ENCODE measurements around the gene INSR.

DNA sequence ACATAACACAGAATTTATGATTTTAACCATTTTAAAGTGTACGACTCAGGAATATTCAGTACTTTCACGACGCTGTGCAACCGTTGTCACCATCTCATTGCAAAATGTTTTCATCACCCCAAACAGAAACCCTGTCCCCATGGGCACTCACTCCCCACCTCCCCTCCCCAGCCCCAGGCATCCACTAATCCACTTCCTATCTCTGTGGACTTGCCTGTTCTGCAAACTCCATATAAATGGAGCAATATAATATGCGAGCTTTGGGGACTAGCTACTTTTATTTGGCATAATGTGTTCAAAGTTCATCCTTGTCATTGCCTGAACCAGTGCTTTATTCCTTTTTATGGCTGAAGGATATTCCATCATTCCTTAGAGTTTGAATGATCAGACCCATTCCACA is 7.3 kb upstream of the INSR start:
- TF ChIP-seq SP1 (IDR thresholded peaks at IDR 0.05) (no peak), CTBP1 (IDR thresholded peaks at IDR 0.05; ENCODE audit: borderline replicate concordance) (no peak), FOXA1 (IDR thresholded peaks at IDR 0.05) (no peak), SUZ12 (IDR thresholded peaks at IDR 0.05) (no peak), TARDBP (IDR thresholded peaks at IDR 0.05) (no peak), FOXM1 (IDR thresholded peaks at IDR 0.05; ENCODE audit: borderline replicate concordance) (no peak), BHLHE40 (IDR thresholded peaks at IDR 0.05; ENCODE audit: borderline replicate concordance) (no peak), ZNF384 (IDR thresholded peaks at IDR 0.05) (no peak), LEF1 (IDR thresholded peaks at IDR 0.05; ENCODE audit: borderline replicate concordance) (no peak), ARNT (IDR thresholded peaks at IDR 0.05) (no peak), NFRKB (IDR thresholded peaks at IDR 0.05) (no peak)
- TF ChIP-seq, protein P1, sequence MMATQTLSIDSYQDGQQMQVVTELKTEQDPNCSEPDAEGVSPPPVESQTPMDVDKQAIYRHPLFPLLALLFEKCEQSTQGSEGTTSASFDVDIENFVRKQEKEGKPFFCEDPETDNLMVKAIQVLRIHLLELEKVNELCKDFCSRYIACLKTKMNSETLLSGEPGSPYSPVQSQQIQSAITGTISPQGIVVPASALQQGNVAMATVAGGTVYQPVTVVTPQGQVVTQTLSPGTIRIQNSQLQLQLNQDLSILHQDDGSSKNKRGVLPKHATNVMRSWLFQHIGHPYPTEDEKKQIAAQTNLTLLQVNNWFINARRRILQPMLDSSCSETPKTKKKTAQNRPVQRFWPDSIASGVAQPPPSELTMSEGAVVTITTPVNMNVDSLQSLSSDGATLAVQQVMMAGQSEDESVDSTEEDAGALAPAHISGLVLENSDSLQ (IDR thresholded peaks at IDR 0.05): no peak
